GM12873 (cell line): Measurements from ENCODE around the gene RNF26.
A peak's percentile ranks its signal among the peaks of the same experiment; 100 is the strongest.

ENCODE experiments used
- TF ChIP-seq, protein P1 (sequence below): IDR thresholded peaks from 2 replicates; pipeline ENCODE4 v1.5.1; 2012; ENCODE audit warnings: low read depth, mild to moderate bottlenecking, moderate library complexity, low read length, control low read depth; ENCODE audit not compliant: insufficient read depth; ENCODE audit errors: missing control alignments

The RNF26 gene

DNA sequence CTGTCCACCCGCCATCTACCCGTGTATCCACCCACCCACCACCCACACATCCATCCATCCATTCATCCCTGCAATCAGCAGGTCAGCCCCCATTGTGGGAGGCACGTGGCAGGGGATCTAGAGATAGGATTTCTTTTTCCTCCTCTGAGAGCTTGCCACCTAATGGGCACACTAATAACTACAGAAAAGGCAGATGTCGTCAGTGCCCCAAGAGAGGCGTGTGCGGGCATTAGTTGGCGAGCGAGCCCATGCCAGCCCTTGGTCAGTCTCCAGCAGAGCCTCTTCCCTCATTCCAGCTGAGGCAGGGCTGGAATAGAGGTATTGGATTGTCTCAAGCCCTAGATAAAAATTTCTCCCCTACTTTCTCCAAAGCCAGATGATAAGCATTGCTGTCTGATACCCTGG lies 37.5 kb downstream of the RNF26 start:
- TF ChIP-seq, protein P1, sequence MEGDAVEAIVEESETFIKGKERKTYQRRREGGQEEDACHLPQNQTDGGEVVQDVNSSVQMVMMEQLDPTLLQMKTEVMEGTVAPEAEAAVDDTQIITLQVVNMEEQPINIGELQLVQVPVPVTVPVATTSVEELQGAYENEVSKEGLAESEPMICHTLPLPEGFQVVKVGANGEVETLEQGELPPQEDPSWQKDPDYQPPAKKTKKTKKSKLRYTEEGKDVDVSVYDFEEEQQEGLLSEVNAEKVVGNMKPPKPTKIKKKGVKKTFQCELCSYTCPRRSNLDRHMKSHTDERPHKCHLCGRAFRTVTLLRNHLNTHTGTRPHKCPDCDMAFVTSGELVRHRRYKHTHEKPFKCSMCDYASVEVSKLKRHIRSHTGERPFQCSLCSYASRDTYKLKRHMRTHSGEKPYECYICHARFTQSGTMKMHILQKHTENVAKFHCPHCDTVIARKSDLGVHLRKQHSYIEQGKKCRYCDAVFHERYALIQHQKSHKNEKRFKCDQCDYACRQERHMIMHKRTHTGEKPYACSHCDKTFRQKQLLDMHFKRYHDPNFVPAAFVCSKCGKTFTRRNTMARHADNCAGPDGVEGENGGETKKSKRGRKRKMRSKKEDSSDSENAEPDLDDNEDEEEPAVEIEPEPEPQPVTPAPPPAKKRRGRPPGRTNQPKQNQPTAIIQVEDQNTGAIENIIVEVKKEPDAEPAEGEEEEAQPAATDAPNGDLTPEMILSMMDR = peak; percentile 31

DNA sequence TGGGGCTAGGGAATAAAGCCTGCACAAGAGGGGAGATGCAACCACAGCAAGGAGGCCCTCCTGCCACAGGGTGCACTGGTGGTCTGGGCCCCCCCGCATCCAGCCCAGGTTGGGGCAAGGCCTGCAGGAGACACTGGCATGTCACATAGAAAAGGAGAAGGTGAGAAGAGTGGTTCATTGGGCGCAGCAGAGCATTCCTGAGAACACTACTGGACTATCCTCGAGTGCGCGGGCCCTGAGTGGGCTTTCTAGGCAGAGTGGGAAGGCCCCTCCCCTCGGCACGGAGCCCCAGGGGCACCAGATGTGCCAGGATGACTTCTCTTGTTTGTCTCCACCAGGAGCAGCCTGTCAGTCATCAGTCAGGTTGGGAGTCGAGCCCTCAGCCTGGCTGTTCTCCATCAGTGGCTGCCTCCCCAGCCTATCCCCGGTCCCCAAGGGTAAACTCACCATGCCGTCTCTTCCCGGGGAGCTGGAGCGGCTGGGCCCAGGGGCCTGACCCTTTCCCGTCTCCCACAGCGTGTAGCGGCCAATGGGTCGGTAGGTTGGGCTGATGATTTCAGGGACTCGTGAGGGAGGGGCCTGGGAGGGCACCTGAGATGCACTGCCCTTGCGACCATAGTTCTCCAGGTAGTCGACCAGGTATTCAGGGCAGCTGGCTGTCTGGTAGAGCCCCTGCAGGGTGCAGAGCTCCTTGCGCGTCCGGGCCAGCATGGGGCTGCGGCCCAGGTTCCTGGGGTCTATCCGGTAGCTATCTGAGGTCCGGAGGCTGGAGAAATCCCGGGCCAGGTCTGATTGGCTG lies 38.1 kb downstream of the RNF26 start:
- TF ChIP-seq, protein P1 = no peak

DNA sequence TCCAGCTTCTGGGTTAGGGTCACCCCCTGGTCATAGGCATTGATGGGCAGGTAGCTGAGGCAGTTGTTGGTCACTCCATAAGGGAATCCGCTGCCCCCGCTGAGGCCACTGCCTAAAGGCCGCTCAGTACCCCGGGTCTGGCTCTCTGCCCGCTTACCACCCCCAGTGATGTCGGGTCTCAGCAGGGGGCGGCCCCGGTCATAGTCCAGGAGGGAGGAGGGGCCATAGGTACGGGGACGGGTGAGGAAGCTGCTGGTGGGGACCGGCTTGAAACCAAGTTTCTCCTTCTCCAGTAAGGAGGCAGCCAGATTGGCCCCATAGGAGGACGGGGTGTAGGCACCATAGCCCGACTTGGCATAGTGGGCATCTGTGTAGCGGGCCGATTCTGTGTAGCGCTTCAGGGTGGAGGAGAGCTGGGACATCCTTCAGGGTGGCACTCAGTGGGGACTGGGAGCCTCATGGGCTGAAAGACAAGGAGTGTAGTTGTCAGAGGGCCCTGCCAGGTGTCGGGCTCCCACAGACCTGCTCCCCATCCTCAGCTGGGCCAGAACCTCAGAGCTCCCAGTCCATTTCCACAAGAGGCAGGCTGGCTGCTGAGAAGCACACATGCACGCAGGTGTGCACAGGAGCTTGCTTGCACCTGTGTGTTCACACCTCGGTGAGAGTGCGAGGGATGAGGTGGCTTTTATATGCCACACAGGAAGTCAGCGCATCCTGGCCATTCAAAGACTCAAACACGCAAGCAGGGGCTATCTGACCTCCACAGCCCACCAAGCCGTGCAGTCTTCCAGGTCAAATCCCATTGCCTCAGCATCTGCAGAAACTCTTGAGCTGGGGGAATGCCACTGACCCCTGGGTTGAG lies 39.0 kb downstream of the RNF26 start:
- TF ChIP-seq, protein P1 = no peak

DNA sequence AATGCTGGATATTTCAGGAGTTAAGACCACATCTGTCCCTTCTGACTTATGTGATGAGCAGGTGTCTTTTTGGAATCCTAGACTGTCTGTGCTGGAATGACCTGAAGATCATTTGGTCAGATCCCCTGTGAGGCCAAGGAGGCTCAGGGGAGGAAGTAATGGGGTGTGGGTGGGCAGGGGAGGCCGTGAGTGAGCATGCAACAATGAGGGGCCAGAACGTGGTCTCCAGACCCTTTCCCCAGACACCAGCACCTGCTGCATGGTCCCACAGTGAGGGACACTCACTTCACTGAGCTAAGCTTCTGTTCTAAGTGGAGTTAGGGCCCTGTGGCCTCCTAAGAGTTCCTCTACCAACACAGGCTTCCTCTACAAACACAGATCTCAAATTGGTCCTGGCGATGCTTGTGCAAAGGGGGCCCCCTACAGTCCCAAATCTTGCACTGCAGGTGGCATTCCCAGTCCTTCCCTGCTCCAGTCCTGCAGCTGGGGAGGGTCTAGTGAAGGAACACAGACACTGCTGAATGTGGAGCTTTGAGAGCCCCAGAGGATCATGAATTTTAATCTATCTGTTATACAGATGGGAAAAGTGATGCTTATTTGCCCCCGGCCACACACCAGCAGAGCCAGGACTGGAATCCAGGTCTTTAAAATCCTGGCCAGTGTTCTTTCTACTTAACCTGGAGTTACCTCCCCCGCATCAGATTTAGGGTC lies 39.7 kb downstream of the RNF26 start:
- TF ChIP-seq, protein P1 = peak; percentile 88

DNA sequence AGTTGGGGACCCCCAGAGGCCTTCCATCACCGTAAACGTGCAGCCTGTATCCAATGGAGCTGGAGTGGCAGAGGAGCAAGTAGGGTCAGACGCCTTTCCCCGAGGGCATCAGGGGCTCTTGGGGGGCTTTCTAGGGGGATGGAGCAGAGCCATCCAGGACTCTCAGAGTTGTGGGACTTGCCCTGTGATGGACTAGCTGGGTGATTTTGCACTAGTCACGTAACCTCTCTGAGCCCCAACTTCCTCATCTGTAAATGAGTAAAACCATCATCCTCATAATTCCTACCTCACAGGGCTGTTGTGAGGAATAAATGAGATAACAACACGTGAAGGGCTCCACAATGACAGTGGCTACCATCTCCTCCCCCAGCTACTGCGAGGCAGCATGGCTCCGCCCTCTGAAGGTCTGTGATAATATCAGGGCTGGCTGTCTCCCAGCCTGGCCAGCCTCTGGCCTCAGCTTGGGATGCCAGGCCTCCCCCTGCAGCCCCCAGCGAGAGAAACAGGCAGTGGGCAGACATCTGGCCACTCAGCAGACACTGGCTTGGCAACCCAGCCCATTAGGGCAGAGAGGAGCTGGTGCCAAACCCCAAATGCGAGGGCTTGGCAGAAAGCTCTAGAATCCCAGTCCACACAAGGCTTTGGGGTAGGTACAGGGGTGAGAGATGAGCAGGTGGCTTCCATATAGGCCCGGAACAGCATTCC lies 40.5 kb downstream of the RNF26 start:
- TF ChIP-seq, protein P1 = no peak

DNA sequence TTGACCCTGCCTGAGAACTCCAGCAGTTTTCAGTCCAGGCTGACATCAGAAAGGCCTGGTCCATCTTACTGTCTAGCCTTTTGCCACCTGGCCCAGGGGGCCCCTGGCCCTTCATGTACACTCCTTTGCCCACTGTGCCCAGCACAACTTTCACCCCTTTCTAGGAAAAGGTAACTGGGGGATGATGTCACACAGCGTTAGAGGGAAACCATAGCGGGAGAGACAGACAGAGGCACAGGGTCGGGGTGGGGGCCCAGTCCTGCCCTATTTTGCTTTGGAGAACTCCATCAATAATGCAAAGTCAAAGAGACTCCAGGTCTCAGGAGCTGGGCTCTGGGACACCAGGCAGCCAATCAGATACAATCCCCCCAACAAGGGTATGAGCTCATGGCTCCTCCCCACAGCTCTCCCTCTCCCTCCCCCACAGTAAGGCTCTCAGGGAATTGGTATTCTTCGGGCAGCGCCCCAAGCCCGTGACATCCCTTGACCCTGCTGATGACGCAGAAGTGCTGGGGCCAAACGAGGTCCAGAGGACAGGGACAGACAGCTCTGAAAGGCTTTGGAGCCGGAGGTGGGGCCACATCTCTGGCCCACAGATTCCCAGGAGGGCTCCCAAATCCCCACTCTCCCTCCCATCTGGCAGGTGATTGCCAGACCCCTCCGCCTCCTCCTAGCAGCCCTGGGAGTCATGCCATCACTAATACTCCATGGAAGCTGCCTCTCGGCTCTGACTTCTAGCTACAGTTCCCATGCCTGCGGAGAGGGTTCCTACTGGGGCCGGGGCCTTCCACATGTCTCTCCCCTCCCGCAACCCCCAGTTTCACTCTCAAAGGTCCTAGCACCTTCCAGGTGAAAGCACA lies 41.2 kb downstream of the RNF26 start:
- TF ChIP-seq, protein P1 = no peak
